HG02852 (cell line): ENCODE measurements around the gene ZNF667.

Source experiments
- ATAC-seq: cut with Tn5 transposase; IDR thresholded peaks from one replicate; pipeline ENCODE4 v1.9.1; 2021; ENCODE audit warnings: mild to moderate bottlenecking, moderate library complexity; ENCODE audit not compliant: unreplicated experiment

The ZNF667 gene

DNA sequence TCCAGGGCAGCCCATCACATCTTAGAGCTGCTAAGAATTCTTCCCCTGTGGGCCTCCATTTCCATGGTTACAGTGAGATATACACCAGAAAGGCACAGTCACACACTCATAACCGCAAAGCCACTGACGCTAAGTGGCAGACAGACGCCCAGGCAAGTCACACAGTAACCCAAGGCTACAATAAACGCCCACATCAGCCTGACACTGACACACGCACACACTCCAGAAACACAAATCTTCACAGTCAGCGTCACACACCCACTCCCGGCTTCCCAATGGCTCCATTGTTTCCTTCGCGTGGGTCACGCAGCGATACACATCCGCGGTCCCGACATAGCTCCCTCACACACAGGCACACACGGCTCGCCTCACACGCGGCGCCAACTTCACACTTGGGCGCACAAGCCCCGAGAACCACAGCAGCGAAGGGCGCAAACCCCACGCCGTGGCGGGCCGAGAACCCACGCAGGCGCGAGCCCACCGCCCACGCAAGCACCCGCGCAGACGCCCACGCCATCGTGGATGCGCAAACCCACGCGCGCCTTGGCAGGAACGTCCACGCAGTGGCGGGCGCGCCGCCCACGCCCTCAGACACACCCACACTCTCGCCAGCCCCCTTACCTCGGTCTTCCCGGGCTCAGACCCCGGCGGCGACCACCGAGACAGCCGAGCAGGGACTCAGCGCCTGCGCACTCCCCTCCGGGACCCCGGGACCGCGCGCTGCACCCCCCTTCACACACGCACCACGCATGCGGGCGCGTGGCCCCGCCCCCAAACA lies at the start of gene ZNF667:
ZNF667 (minus strand) TSS at position 695 of the 778 bp plus-strand sequence. CDS start 14,975 bp downstream, outside the sequence.
- no peak for ATAC-seq

DNA sequence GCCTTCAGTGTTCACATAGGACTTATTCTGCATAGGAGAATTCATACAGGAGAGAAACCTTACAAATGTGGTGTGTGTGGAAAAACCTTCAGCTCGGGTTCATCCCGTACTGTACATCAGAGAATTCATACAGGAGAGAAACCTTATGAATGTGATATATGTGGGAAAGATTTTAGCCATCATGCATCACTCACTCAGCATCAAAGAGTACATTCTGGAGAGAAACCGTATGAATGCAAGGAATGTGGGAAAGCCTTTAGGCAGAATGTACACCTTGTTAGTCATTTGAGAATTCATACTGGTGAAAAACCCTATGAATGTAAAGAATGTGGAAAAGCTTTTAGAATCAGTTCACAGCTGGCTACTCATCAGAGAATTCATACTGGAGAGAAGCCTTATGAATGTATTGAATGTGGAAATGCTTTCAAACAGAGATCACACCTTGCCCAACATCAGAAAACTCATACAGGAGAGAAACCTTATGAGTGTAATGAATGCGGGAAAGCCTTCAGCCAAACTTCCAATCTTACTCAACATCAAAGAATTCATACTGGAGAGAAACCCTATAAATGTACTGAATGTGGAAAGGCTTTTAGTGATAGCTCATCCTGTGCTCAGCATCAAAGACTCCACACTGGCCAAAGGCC lies 48.2 kb upstream of the ZNF667 start:
- no peak for ATAC-seq

DNA sequence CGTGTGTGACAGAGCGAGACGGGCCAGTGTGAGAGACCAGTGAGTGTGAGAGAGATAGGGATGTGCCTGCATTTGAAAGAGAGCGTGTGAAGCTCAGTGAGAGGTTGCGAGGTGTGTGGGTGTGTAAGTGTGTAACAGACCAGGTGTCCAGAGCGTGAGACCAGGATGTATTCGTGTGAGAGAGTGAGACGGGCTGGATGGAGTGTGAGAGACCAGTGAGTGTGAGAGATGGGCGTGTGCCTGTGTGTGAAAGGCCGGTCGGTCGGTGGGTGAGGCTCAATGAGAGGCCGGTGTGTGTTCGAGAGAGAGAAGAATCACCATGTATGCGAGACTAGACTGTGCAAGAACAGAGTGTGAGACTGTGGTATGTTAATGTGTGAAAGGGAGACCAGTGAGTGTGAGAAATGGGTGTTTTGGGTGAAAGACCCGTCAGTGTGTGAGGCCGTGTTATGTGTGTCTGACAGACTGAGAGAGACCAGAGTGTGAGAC lies 31.2 kb upstream of the ZNF667 start:
- ATAC-seq: no peak

DNA sequence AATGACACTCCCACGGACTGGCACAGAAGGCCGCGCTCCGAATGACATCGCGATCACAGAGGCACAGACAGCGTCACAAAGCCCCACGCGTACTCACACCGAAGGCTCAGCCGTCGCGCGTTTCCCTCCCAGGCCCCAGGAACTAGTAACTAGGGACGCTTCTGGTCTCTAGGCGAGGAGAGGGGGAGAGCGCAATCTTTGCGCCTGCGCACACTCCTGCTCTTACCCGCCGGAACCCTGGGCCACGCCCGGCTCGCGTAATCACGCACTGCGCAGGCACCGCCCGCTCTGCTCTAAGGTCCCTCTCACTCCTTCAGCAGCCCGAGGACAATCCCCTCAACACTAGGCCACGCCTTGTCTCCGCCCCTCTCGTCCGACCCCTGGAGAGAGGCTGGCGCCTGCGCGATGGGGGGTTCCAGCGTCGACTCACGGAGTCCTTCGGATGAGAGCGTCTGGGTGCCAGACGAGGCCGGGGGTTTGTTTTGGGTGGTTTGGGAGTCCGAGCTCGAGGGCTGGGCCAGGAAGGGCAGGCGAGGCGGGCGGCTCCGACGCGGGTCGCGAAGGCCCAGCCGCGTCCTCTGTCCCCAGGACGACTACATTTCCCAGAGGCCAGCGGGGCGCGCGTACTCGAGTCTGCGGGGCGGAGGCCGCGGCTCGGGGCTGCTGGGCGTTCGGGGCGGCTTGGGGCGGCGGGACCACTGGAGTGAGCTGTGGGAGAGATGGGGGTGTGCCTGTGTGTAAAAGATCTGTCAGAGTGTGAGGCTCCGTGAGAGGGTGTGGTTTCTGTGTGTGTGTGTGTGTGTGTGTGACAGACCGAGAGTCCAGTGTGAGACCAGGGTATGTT lies 30.5 kb upstream of the ZNF667 start, which contains the start of gene ZNF471:
ZNF471 (plus strand) TSS at position 410 of the 844 bp plus-strand sequence. CDS start 3,717 bp downstream, outside the sequence.
- ATAC-seq: peak; percentile 72

DNA sequence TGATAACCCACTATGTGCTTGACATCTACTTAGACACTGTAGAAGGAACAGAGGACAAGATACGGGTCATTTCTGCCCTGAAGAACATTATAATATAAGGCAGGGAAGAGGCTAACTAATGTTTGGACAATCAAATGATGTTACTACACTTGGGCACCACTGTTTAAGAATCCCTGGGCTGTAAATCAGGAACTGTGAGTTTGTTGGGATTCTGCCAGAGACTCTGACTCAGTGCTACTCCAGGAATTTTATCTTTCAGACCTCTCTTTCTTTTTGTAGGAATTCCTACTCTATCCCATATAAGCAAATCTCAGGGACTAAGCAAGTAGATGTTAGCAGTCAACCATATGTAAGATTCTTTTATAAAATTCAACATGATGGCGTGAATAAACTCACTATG lies 27.4 kb upstream of the ZNF667 start:
- no peak for ATAC-seq

DNA sequence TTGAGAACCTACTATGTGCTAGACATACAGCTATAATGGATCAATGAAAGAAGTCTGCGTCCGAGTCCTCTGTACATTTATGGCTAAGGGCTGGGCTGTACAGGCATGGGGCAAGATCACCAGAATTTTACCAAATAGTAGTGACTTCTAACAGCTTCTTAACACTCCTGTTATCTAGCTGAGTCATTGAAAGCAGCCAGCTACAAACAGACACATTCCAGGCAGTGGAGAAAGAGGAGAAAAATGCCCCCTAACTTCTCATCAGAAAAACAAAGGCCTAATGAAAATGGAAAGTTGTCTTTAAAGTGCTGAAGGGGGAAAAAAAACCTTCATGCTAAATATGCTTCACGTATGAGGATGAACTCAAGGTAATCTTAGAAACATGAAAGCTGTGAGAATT lies 14.3 kb upstream of the ZNF667 start:
- no peak for ATAC-seq

DNA sequence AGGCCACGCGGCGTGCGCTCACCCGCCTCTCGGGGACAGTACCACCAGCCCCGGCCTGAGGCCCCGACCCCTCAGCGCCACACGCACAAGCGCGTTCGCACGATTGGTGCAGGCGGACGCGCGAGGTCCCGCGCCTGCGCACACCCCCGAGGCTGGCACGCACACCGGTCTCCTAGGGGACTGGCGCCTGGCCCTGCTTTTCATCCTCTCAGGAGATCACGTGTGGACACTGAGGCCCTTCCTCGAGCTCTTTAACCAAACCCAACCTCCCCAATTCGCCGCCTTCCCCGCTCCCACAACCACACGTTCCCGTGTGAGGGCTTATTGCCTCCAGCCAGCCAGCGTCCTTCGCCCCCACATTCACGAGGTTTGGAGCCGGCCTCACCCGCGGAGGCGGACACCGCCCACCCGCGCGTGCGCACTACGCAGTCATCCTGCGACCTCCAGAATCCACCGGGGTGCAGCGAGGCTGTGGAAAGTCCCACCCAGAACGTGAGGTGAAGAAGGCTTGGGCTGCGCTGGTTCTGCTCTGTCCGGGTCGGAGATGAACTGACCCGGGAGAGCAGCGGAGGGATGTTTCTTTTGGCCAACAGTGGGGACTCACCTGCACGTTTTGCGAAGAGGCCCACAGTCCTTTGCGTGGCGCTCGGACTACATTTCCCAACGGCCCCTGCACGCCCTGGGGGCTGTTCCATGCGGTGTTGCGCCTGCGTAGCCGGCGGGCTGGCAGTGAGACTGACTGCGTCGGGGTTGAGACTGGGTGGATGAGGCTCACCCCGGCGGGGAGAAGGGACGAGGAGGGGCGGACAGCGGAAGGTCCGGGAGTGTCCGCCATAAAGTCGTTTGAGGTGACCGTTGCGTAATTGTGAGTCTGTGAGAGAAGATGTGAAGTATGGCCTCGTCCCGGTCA lies 539 bp upstream of the ZNF667 start:
- no peak for ATAC-seq

DNA sequence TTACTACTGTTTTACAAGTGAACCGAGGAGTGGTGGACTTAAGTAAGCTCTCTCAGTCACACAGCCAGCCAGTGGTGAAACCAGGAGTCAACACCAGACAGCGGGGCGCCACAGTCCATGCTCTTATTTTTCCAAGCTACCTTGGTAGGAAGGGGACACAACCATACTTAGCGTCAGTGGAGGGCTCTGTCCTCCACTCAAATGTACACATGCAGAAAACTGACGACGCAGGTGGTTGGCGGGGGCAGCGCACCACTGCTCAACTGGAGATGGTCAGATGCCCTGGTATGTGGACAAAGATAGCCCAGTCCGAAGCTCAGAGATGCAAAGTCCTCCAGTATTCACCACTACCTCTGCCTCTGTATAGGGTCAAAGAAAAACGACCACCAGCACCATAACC lies 1.1 kb downstream of the ZNF667 start:
- no peak for ATAC-seq

DNA sequence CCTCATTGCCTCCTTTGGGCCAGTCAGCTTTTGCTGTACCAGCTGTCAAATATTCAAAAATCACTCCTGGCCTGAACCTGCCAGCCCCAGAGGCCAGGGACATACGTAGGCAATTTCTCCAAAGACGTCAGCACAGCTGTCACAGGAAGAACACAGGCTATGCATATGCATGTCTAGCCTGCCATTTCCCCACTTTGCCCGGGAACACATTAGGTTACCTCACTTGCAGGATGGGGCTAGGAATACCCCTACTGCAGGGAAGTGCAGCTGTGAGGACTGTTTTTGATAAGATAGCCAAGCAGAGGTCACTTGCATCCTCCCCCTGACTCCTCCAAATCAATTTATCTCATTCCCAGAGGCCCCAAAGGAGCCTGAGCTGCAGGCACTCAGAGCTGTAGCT lies 2.8 kb downstream of the ZNF667 start:
- no peak for ATAC-seq

DNA sequence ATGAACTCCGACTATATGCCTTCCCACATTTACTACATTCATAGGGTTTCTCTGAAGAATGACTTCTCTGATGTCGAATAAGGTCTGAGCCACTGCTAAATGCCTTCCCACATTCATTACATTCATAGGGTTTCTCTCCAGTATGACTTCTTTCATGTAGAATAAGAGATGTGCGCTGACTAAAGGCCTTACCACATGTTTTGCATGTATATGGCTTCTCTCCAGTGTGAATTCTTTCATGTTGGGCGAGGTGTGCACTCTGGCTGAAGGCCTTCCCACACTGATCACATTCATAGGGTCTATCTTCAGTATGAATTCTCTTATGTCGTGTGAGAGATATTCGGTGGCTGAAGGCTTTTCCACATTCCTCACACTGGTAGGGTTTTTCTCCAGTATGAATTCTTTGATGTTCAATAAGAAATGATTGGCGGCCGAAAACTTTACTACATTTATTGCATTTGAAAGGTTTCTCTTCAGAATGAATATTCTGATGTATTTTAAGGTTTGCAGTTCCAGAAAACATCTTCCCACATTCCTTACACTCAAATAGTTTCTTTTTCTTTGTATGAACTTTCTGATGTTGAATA lies 35.8 kb downstream of the ZNF667 start:
- ATAC-seq: no peak

DNA sequence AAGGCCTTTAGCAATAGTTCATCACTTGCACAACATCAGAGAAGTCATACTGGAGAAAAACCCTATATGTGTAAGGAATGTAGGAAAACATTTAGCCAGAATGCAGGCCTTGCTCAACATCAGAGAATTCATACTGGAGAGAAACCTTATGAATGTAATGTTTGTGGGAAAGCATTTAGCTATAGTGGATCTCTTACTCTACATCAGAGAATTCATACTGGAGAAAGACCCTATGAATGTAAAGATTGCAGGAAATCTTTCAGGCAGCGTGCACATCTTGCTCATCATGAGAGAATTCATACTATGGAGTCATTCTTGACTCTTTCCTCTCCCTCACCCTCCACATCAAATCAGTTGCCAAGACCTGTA lies 53.2 kb downstream of the ZNF667 start:
- ATAC-seq: no peak

DNA sequence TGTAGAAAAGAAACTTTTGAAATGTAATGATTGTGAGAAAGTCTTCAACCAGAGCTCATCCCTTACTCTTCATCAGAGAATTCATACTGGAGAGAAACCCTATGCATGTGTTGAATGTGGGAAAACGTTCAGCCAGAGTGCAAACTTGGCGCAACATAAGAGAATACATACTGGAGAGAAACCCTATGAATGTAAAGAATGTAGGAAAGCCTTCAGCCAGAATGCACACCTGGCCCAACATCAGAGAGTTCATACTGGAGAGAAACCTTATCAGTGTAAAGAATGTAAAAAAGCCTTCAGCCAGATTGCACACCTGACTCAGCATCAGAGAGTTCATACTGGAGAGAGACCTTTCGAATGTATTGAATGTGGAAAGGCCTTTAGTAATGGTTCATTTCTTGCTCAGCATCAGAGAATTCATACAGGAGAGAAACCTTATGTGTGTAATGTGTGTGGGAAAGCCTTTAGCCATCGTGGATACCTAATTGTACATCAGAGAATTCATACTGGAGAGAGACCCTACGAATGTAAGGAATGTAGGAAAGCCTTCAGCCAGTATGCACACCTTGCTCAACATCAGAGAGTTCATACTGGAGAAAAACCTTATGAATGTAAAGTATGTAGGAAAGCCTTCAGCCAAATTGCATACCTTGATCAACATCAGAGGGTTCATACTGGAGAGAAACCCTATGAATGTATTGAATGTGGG lies 53.7 kb downstream of the ZNF667 start:
- ATAC-seq: no peak

DNA sequence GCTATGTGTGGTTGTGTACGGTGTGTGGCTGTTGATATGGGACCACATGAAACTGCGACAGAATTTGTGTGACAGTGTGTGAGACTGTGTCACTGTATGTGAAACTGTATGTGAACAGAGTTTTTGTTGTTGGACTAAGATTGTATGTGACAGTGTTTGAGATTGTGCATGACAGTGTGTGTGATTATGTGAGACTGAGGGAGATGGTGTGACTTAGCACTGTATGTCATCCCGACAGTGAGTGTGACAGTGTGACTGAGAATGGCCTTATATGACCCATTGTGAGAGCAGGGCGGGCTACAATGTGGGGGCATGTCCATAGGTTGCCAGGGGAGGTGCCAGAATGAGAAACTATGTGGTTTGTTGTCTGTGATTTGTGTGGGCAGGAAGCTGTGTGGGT lies 72.1 kb downstream of the ZNF667 start:
- no peak for ATAC-seq

DNA sequence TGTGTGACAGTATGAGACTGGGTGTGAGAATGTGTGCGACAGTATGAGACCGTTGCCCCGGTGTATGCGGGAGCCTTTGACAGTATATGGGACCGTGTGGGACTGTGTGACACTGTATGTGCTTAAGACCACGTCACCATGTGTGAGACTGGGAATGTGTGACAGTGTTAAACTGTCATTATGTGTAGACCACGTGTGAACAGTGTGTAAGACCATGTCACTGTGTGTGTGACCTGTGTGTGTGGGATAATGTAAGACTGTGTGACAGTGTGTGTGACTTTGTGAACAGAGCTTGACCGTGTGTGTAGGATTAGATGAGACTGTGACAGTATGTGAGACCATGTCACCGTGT lies 72.5 kb downstream of the ZNF667 start:
- no peak for ATAC-seq

DNA sequence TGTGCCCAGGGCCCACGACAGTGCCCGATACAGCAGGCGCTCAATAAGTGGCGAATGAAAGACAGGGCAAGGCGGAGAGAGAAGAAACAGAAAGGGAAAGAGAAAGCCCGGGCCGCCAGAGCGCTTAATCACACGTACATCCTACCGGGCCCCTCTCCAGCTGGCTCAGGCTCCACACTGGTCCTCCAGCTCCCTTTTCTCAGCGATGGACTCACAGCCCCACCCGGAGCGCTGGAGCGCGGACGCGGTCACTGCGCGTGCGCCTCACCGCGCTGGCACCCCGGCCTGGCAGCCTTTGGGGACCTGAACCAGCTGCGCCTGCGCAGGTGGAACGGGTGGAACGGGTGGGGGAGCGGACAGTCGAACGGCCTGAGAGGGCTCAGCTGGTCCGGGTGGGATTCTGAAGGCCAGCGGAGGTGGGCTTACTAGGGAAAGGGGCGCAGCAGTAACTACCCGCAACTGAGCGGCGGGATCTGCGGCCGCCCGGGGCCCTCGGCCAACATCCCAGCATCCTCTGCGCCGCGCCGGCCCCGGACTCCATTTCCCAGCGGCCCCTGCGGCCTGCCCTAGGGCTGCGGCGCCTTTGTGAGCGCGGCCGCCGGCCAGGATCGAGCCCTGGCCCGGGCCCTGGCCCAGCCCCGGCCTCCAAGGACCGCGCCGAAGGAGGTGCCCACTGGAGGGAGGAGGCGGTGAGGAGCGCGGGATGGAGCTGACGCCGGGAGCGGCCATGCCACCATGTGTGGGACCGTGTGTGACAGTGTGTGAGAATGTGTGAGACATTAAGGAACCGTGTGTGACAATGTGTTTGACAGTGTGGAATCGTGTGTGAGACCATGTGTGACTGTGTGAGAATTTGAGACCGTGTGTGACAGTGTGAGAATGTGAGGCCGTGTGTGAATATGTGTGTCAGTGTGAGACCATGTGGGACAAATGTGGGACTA lies 73.1 kb downstream of the ZNF667 start, which contains the start of gene ZNF583:
ZNF583 (plus strand) TSS at position 569 of the 941 bp plus-strand sequence. CDS start 2,783 bp downstream, outside the sequence.
- peak; percentile 82 for ATAC-seq

DNA sequence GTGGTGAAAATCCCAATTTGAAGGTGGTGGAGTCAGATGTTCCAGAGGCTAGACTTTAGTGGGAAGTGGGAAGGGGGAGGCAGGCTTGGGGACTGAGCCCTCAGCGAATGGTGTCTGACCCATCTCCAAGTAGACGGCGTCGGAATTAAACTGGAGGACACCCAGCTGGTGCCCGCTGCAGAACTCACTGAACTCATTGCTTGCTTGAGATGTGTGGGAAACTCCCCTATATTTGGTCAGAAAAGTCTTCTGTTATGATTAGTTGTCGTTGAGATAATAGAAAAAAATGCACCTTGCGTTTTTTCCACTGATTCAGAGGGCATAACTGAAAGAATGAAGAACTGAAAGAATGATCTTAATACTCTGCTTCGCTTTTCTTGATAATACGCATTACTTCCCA lies 73.9 kb downstream of the ZNF667 start:
- no peak for ATAC-seq

DNA sequence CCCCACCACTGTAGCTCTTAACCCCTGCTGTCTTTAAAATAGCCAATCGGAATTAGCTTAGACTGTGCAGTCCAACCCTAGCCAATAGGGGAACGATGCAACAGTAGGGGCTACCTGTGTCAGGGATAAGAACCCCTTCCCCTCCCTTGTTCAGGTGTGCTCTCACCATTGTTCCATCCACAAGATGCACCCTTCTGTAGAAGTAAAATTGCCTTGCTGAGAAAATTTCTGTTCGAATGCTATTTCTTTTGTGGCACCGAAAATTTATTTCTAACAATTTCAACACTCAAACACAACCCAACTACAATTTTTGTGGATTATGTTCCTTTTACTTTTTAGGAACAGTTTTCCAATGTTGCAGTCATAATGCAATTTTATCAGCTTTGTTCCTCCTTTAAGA lies 76.7 kb downstream of the ZNF667 start:
- ATAC-seq: no peak

DNA sequence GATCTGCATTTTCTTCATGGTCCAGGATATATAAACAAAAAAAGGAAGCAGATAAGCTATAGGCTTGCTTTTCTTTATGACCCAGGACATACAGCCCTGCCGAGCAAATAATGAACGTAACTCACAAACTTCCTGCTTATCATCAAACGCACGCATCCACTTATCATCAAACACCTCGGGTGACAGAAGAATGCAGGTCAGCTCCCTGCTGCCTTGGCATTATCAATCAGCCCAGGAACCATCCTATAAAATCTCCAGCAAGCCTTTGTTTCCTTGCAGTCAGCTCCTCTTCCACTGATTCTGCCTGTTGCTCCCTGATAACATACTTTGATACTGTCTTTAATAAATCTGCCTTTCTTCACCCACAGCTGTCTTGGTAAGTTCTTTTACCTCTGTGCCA lies 78.3 kb downstream of the ZNF667 start:
- ATAC-seq: no peak
